NCI-H2227 treated with DMSO at 0.1 percent for 48 hours (cell line): Measurements from ENCODE around the gene POLR3F.
"Not testable (repeated sequence)": the region's sequence is repeated elsewhere in the genome, so short reads cannot be mapped to it uniquely, and the experiment has no call there.

Experiments
- DNase-seq: peaks from one replicate; lab custom pipeline; 2025; lab: John Stamatoyannopoulos, UW

POLR3F gene, protein sequence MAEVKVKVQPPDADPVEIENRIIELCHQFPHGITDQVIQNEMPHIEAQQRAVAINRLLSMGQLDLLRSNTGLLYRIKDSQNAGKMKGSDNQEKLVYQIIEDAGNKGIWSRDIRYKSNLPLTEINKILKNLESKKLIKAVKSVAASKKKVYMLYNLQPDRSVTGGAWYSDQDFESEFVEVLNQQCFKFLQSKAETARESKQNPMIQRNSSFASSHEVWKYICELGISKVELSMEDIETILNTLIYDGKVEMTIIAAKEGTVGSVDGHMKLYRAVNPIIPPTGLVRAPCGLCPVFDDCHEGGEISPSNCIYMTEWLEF

DNA sequence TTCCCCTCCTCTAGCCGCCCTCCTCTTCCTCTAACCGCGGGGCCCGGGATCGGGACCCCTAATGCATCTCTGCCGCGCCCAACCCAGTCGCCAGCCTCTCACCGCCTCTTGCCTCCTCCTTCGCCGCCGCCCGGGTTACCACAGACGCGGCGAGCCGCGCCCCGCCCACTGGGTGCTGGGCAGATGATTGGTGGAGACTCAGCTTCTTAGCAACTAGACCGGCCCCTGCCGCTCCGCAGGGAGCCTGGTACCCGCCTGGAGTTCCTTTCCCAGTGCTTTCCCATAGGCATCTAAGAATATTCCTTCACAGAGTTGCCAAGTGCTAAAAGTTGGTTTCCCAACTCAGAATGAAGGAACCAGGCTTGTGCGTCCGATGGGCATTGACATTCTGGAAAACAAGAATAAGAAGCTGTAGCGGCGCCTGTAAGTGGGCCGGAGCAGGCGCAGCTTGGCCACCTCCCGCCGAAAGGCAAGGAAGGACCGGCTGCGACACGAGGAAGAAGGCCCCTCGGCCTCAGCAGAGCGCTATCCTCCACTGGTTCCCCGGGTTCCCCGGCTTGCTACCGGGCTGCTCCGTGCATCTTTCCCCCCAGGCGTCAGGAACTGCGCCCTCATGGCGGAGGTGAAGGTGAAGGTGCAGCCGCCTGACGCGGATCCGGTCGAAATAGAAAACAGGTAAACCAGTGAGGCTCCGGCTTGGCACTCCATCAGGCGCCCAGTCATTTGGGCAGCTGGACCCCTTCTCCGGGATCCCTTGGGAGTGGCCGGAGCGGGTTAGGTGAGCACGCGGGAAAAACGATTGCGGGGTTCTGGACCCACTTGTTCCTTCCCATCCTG, at the start of gene POLR3F, which contains the start of gene DZANK1:
Gene POLR3F, plus strand, starts transcription at position 497 of the 837 bp plus-strand sequence. Its CDS starts 117 bp downstream, at position 614.
Gene DZANK1, minus strand, starts transcription at position 137 of the 837 bp plus-strand sequence. CDS start 1,672 bp downstream, outside the sequence.
- DNase-seq, result peak; percentile 97

DNA sequence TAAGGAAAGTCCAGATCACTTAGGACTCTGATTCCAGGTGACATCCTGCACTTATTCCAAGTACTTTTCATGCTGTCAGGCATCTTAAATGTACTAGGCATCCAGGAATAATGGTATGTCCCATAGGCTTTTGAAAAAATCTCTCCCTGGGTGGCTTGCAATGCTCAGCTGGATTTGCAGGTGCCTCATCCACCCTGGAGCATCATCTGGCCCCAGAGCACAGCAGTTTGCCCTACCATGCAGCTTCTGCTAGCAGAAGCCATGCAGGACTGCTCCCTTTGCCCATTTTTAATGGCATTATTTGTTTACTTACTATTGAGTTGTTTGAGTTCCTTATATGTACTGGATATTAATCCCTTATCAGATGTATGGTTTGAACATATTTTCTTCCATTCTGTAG, 45.6 kb upstream of the POLR3F start:
- DNase-seq, result no peak

DNA sequence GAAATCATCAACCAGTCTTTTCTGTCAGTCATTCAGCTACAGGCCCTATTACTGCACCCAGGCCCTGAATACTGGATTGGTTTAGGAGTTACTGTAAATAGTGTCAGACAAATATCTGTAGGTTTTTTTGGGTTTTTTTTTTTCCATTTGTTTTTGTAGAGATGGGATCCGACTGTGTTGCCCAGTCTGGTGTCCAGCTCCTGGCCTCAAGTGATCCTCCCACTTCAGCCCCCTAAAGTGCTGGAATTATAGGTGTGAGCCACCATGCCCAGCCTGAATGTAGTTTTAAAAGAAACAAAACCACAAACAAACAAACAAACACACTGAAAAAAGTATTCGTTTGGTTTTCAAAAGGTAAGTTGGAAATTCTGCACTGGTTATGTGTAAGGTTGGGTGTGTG, 40.0 kb upstream of the POLR3F start:
- DNase-seq, result no peak

DNA sequence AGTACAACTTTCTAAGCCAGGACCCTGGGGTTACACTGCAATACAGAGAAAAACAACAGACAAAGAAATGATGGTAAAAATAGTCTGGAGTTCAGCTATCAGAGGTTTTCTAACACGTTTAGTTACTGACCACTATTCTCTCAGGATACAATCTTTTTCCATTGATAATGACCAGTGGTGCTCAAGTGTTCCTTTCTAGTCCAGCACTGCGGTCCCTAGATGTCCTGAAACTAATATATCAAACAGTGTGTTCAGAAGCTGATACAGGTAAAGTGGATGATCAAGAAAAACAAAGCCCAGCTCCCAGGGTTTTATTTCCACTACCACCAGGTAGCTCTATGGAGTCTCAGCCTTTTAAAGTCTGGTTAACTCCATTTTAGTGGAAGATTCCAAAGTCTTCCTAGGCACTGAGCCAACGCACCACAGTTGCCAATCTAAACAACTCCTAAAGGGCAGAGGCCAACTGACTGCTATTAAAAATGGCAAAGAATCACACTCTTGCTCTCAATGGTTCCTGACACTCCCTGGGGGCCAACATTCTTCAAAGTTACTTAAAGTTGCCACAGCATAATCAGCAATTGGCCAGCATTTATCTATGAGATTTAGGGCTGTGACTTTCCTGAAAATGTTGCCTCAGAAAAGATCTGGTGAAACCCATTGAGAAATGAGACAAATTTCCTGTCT, 38.6 kb upstream of the POLR3F start:
- DNase-seq, result no peak

DNA sequence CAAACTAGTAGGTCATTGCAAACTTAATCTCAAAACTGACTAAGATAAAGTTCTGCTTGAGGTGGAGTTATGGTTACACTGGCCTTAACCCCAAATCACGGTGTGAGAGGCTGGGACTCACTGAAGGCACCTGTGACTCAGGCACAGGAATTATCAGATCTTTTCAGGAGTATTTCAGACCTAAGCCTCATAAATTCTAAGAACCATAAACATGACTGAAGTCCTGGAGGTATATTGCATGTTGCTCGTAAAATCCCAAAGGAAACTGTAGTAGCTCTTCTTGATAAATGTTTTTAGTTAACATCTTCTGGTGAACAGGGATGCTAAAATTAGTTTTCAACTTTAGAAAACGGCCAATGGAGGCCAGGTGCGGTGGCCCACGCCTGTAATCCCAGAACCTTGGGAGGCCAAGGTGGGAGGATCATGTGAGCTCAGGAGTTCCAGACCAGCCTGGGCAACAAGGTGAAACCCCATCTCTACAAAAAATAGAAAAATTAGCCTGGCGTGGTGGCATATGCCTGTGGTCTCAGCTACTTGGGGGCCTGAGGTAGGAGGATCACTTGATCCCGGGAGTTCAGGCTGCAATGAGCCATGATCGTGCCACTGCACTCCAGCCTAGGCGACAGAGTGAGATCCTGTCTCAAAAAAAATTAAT, 36.9 kb upstream of the POLR3F start:
- no peak for DNase-seq

DNA sequence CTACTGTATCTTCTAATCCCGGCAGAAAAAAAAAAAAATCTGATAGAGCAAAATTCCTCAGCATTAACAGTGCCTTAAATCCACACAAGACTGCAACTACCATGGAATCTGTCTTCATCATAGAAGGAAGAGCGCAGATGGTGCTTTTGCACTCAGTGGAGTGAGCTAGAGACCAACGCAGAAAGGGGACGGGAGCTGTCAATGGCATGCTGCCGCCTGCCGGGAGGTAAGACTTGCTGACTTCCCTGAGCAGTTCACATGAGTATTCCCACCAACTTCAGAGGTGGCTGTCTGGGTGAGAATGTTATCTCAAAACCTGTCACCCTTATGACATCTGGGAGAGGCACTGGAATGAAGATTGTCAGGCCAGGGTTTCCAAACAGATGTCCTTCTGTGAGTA, 36.0 kb upstream of the POLR3F start:
- no peak for DNase-seq

DNA sequence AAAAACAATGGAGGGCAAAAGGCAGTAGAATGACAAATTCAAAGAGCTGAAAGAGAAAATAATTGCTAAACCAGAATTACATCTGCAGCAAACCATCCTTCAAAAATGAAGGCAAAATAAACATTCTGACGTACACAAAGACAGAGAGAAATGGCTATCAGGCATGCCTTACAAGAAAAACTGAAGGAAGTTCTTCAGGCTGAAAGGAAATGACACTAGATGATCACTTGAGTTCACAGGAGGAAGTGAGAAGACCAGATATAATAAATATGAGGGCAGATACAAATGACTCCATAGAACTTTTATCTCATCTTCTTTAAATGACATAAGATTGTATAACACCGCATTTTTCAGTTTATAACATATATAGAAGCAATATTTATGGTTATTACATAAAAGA, 30.3 kb upstream of the POLR3F start:
- DNase-seq, result no peak

DNA sequence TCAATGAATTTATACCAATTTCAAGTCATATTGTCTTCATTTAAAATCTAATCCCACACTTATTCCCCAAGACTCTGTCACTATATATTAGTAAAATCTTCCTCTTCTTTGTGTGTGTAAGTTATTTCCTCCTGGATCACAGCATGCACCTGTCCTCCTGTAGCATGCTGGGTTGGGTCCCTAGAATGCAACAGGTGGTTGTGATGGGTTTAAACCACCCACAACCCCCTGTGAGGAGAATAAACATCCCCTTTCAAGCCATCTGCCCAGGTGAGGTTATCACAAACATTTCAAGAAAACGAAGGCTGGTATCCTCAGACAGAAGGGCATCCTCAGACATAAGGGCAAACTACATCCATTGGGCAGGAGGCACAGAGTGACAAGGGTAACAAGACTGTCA, 26.8 kb upstream of the POLR3F start:
- DNase-seq, result no peak

DNA sequence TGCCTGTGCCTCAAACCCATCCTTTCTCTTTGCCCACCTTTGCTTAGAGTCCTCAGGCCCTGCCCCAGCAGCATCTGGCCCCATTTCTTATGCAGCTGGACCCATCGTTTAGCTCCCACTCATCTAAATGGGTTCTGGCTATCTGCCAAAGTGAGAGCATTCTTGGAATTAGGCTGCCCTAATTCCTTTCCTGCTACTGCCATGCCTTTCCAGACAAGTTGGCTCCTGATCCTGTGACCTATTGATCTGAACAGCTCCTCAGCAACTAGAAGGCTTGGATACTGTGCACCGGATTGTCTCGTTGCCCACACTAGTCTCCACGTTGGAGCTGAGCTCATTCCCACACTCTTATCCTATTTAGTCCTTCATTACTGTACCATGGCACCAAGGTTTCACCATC, 23.3 kb upstream of the POLR3F start:
- peak; percentile 87 for DNase-seq

DNA sequence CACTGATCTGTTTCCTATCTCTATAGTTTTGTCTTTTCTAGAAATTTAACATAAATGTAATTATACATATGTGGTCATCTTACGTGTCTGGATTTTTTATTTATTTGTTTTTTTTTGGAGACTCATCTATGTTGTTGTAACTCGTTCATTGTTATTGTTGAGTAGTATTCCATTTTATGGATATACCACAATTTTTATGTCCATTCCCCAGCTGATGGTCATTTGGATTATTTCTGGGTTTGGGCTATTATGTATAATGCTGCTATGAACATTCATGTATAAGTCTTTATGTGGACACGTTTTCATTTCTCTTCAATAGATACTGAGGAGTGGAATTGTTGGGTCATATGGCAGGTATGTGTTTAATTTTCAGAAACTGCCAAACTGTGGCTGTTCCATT, 10.6 kb upstream of the POLR3F start:
- DNase-seq, result no peak

DNA sequence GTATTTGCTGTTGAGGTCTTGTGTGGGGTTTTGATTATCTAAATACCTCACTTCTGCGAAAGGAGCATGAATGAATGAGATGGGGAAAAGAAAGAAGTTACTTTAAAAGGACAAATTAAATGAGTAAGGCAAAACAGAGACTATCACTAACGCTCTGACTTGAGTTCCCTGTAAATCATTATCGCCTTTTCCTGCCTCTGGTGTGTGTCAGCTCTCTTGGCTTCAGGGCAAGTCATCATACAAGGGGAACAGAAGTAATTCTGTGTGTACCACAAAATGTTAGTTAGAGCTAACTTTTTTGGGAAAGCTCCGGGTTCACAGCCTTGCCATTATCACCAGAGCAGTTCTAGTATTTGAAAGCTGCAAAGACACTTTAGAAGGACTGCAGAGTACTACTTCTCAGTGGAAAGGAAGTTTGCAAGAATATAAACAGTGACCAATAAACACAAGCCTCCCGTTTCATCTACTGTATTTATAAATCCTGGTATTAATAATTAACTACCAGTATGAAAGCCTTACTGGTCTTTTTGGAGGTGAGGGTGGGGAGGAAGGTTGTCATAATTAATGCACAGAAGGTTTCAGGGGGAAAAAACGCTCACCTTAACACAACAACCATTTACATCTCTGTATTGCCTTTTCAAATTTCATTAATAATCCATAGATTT, 1.5 kb upstream of the POLR3F start:
- DNase-seq, result no peak

DNA sequence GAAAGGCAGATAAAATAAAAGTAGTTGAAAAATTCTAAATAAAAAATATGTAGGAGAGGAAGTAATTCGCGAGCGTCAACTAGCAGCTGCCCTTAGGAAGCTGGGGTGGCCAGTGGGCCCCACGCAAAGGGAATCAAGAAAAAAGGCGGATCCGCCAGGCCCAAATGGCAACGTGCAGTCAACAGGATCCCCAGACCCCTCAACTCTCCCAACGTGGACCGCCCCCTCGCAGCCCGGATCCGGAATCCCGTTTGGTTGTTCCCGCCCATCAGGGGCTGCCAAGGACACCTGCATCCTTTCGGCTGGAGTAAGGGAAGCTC, 656 bp upstream of the POLR3F start:
- no peak for DNase-seq

DNA sequence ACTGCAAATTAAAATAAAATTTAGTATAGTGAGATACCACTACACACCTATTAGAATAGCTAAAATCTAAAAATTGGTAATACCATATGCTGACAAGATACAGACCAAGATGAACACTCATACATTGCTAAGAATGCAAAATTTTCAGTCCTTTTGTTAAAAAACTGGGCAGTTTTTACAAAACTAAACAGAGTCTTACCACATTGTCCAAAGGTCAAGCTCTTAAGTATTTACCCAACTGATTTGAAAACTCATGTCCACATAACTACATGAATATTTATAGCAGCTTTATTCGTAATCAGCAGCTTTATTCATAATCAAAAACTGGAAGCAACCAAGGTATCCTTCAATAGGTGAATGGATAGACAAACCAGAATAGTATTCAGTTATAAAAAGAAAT, 10.0 kb downstream of the POLR3F start:
- no peak for DNase-seq

DNA sequence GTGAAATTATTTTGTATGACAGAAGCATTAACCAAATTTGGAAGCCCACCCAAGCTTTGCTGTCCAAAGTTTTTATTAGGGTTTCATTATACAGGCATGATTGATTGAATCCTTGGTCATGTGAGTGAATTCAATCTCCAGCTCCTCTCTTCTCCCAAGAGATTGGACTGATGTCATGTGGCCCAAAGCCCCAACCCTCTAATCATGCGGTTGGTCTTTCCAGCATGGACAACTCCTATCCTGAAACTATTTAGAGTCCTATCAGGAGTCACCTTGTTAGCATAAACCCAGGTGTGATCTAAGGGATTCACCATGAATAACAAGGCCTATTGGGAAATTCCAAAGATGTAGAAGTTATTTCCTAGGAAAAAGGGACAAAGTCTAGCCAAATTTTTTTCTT, 10.6 kb downstream of the POLR3F start:
- no peak for DNase-seq

DNA sequence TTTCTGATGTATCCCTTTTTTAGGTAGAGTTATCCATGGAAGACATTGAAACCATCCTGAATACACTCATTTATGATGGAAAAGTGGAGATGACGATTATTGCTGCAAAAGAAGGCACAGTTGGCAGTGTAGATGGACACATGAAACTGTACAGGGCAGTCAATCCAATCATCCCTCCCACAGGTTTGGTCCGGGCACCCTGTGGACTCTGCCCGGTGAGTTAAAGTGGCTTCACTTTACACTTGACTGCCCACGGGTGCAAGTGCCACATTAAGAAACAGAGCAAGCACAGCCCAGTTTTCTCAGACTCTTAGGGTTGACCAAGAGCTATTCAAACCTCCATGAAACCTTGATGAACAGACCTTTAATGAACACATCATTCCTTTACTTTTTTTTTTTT, 14.4 kb downstream of the POLR3F start:
- DNase-seq, result no peak

DNA sequence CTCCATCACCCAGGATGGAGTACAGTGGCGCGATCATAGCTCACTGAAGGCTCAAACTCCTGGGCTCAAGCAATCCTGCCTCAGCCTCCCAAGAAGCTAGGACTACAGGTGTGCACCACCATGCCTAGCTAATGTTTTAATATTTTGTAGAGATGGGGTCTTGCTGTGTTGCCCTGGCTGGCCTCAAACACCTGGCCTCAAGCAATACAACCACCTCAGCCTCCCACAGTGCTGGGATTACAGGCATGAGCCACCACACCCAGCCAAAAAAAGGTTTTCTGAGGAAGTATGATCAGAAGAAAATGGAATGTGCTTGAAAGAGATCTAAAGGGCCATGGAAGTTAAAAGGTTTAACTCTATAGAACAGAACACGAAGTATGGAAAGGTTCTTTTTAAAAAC, 21.1 kb downstream of the POLR3F start:
- DNase-seq, result no peak

DNA sequence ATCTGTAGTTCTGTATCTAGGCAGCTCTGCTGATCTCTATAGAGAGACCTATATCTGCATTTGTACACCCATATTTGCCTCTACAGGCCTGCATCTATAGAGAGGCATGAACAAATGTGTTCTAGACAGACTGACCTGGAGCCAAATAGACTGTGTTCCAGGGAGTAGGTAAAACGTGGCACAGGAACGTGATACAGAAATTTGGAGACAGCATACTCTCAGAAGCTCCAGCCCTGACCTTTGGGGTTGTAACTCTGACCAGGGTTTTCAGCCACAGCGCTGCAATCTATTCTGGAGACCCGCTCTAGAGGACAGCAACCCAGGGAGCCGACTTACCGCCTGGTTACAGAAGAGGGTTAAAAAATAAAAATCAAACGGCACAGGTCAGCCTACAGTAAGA, 28.9 kb downstream of the POLR3F start:
- DNase-seq, result no peak

DNA sequence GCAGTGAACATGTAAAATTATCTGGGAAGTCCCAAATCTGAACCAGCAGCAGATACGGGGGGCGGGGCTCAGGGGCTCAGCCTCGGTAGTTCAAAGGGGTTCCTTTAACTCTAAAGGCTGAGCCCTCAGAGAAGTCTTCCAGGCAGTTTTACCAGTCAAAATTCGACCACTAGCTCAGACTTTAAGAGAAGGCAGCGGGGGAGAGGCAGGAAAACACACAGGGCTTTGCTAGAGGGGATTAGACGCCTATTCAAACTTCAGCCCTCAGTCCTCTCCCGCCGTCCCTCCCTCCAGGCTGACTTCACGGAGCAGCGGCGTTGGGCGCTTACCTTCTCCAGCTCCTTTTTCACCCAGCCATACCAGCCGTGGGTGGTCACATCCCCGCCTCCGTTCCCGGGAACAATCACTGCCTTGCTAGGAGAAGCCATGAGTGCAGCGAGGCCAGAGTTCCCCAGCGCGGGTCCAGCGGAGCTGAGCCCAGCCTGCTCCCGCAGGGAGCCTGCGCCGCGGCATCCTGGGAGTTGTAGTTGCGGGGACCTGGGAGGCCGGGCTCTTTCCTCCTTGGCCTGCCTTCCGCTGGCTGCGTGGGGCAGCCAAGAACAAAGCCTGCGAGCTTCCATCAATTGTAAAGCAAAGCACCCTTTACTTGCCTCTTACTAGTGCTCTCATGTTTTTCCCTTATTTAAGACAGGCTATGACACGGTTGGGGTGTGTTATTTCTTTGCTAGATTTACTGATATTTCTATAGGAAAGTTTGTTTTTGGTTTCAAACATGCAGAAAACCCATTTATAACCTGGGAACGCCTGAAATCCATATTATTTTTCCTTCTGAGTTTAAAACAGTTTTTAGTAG, 29.8 kb downstream of the POLR3F start, which contains the start of gene RBBP9:
Gene RBBP9, minus strand, starts transcription at position 486 of the 853 bp plus-strand sequence. Its CDS starts 58 bp downstream, at position 428.
- peak; percentile 91 for DNase-seq

DNA sequence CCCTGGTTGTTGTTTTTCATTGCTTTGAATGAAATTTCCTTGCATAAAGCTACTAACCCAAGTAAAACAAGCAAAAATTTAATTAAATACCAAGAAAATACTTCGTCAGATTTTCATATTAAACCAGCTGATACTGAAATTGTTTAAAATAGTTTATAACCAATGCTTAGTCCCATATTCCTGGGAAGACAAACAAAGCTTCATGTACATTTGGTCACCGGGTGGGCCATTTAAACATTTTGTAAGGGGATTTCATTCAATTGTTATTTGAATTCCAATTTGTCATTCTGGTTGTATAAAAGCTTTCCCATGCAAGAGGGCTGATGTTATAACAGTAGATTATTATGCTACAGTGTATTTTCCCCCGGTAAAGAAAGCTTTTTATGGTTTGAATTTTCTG, 30.4 kb downstream of the POLR3F start:
- no peak for DNase-seq

DNA sequence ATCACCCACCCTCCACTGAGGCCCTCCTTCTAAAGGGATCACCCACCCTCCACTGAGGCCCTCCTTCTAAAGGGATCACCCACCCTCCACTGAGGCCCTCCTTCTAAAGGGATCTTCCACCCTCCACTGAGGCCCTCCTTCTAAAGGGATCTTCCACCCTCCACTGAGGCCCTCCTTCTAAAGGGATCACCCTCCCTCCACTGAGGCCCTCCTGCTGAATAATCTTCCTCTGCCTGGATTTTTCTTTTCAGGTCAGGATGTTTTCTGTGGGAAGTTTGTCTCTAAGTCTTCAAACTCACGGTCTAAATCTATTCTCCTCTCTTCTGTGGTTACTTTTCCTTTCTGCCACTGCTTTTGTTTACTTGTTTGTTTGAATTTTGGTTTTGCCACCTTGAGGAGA, 34.5 kb downstream of the POLR3F start:
- not testable (repeated sequence) for DNase-seq
